LNCAP (cell line): Measurements from ENCODE around the gene C1QTNF9.

Source experiments
- TF ChIP-seq, protein P1 (sequence below): fragments of 450-650 bp; IDR thresholded peaks from 2 replicates; pipeline ENCODE4 v1.5.1; 2017; ENCODE audit warnings: mild to moderate bottlenecking

C1QTNF9 gene

GRCh38 chr13:24308488-24309020 is 826 bp upstream of the C1QTNF9 start:
- TF ChIP-seq, protein P1, sequence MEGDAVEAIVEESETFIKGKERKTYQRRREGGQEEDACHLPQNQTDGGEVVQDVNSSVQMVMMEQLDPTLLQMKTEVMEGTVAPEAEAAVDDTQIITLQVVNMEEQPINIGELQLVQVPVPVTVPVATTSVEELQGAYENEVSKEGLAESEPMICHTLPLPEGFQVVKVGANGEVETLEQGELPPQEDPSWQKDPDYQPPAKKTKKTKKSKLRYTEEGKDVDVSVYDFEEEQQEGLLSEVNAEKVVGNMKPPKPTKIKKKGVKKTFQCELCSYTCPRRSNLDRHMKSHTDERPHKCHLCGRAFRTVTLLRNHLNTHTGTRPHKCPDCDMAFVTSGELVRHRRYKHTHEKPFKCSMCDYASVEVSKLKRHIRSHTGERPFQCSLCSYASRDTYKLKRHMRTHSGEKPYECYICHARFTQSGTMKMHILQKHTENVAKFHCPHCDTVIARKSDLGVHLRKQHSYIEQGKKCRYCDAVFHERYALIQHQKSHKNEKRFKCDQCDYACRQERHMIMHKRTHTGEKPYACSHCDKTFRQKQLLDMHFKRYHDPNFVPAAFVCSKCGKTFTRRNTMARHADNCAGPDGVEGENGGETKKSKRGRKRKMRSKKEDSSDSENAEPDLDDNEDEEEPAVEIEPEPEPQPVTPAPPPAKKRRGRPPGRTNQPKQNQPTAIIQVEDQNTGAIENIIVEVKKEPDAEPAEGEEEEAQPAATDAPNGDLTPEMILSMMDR, result no peak

DNA sequence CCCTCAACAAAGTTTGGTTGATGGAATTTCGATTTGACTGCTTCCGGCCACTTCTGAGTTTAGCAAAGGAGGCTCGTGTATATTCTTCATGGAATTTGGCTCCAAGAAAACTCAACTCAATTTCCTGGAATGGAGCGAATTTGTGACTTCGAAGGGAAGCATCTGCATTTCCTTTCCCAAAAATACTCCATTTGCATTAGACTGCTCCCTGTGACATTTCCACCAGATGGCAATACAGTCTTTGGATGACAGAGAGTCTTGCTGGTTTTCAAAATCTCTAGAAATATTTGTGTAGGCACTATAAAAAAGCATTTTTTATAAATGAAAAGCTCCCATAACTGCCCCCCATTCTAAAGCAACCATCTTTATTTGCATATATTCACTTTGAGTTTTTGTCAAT is 4.1 kb downstream of the C1QTNF9 start:
- TF ChIP-seq, protein P1, result no peak; the same call in 1 of the 2 replicates

DNA sequence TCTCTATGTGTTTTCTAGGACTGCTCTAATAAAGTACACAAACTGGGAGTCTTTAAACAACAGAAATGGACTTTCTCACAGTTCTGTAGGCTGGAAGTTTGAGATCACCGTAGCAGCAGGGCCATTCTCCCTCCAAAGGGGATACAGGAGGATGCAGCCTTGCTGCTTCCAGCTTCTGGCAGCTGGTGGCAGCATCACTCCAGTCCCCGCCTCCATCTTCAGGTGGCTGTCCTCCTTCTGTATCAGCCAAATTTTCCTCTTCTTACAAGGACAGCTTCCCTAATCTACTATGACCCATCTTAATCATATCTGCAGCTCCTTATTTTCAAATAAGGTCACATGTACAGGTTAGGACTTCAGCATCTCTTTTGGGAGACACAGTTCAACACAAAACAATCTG is 13.1 kb downstream of the C1QTNF9 start:
- TF ChIP-seq, protein P1, result peak; percentile 65

- TF ChIP-seq, protein P1, result no peak
These were observed 13.8 kb downstream of the C1QTNF9 start for GRCh38 chr13:24323036-24323738.

DNA sequence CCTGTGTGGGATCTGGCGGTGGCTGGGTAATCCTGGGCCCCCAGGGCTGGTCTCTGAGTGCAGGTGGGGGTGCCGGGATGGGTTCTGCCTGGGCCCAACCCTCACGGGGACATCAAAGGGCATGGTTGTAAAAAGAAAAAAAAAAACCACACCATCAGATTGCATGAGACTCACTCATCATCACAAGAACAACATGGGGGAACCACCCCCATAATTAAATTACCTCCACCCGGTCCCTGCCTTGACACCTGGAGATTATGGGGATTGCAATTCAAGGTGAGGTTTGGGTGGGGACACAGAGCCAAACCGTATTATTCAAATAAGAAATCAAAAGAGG is 14.3 kb downstream of the C1QTNF9 start:
- TF ChIP-seq, protein P1, result no peak

GRCh38 chr13:24328145-24328544 is 18.8 kb downstream of the C1QTNF9 start:
- TF ChIP-seq, protein P1, result no peak

DNA sequence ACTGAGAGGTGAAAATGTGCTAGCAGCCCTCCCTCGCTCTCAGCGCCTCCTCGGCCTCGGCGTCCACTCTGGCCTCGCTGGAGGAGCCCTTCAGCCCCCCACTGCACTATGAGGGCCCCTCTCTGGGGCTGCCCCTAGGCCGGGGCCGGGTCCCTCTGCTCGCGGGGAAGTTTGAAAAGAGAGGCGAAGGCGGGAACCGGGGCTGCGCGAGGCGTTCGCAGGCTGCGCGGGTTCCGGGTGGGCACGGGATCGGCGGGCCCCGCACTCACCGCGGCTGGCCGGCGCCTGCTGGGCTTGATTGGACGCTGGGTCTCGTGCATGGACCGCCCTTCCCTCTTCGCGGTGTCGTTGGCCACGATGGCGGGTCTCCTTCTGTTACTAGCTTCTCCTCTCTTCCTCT is 29.3 kb downstream of the C1QTNF9 start:
- TF ChIP-seq, protein P1, result no peak
